ENCODE results near the gene STMP1. TPM values are rescaled to one million over a fixed set of nuclear protein-coding genes. Genes with fewer than 3 reads are reported as not detected.

Gene STMP1
- total RNA-seq, 1 experiment from 2014 or later, result 38.4 TPM

DNA sequence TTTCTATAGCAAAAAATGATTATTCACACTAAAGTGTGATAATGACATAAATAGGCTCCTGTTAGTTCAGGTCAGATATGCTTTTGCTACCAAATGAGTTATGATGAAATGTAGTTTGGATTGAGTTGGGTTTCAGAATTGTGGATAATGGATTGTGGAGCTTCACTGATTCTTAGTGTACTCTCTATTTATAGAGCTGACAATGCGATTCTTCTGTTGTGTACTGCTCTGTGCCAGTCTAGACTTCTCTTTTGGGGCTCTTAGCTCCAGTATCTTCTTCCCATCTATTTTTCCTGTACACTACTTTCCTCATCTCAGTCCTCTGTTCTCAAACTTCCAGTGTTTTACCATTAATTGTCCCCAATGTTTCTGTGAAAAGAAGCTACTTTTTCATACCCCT lies 7.5 kb downstream of the STMP1 start:
- Histone ChIP-seq H3K9me3 (ENCODE audit: control insufficient read depth, low read depth, low read length) (no peaks in the 10 kb centered on the region), H3K27ac (ENCODE audit: insufficient read length, low read depth, low read length) (no peak overlapping the region), H3T11ph (ENCODE audit: low read length) (no peak overlapping the region), H4K5ac (ENCODE audit: insufficient read length, low read depth, low read length) (no peak overlapping the region), H3K4me2 (ENCODE audit: insufficient read depth, insufficient read length, low read length) (no peak overlapping the region), H2BK5ac (ENCODE audit: insufficient read length, low read length) (no peak overlapping the region), H4K8ac (replicated peaks; ENCODE audit: insufficient read length, low read depth, low read length) (no peak overlapping the region), H3K9ac (ENCODE audit: extremely low read depth, insufficient read length, low read length) (no peak overlapping the region), H4K20me1 (ENCODE audit: control insufficient read depth, insufficient read depth, insufficient read length) (no peaks in the 10 kb centered on the region), H3K79me1 (ENCODE audit: insufficient read depth, low read depth, low read length, poor library complexity, severe bottlenecking) (peaks cover 3% of the 10 kb centered on the region), H2AK5ac (ENCODE audit: insufficient read length, low read length) (no peak overlapping the region), H3K56ac (ENCODE audit: insufficient read length, low read depth, low read length) (no peak overlapping the region), H3K23me2 (ENCODE audit: insufficient read length, low read depth, low read length, poor library complexity, severe bottlenecking) (no peaks in the 10 kb centered on the region), H3K27me3 (ENCODE audit: insufficient read depth, low read length) (no peaks in the 10 kb centered on the region), H2BK15ac (ENCODE audit: low read depth, low read length) (no peak overlapping the region), H3K4me1 (ENCODE audit: insufficient read depth, low read length) (no peaks in the 10 kb centered on the region), H3K14ac (ENCODE audit: insufficient read depth, low read length) (no peak overlapping the region), H3K4ac (ENCODE audit: low read depth, low read length) (no peak overlapping the region), H3K23ac (ENCODE audit: insufficient read length, low read depth, low read length) (no peak overlapping the region), H2AFZ (ENCODE audit: low read length) (no peak overlapping the region), H3K18ac (ENCODE audit: insufficient read length, low read depth, low read length) (no peak overlapping the region), H2BK120ac (ENCODE audit: low read depth, low read length, poor library complexity, severe bottlenecking) (no peak overlapping the region), H4K91ac (ENCODE audit: insufficient read length, low read depth, low read length) (no peak overlapping the region), H3K79me2 (ENCODE audit: insufficient read depth, low read length) (peaks cover 5% of the 10 kb centered on the region; the same call in 1 of the 2 replicates), H2BK20ac (ENCODE audit: low read depth, low read length, poor library complexity, severe bottlenecking) (no peak overlapping the region), H2BK12ac (ENCODE audit: insufficient read length, low read depth, low read length) (no peak overlapping the region)
- DNase-seq, result no peak
- Mint-ChIP-seq H3K9me3 (peaks cover 0 to 7% of the 10 kb centered on the region in 2 experiments; a peak in 2 of 5 replicates), H3K27me3 (ENCODE audit: low read depth) (no peaks in the 10 kb centered on the region), H3K4me1 (peaks cover 4 to 8% of the 10 kb centered on the region in 2 experiments; a peak in 3 of 4 replicates), H3K27ac (peak overlapping the region in 1 of 3 experiments; percentile 40; a peak in 3 of 7 replicates), H3K4me3 (no peak overlapping the region), H3K36me3 (ENCODE audit: insufficient read depth in 1 of 3, low read depth in 3 of 3) (peaks cover 16 to 40% (median 25%) of the 10 kb centered on the region in 3 experiments)
- whole genome bisulfite sequencing (ENCODE audit: extremely low coverage, insufficient read length, low lambda C conversion rate), result no CpG with 5 or more reads among the region's 1 CpG
- TF ChIP-seq, protein P1, sequence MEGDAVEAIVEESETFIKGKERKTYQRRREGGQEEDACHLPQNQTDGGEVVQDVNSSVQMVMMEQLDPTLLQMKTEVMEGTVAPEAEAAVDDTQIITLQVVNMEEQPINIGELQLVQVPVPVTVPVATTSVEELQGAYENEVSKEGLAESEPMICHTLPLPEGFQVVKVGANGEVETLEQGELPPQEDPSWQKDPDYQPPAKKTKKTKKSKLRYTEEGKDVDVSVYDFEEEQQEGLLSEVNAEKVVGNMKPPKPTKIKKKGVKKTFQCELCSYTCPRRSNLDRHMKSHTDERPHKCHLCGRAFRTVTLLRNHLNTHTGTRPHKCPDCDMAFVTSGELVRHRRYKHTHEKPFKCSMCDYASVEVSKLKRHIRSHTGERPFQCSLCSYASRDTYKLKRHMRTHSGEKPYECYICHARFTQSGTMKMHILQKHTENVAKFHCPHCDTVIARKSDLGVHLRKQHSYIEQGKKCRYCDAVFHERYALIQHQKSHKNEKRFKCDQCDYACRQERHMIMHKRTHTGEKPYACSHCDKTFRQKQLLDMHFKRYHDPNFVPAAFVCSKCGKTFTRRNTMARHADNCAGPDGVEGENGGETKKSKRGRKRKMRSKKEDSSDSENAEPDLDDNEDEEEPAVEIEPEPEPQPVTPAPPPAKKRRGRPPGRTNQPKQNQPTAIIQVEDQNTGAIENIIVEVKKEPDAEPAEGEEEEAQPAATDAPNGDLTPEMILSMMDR (conservative IDR thresholded peaks at IDR 0.05), result no peak

All from H9 (cell line).